HCT116 (cell line): Measurements from ENCODE around the gene HECW1.
"Not testable (repeated sequence)": the region's sequence is repeated elsewhere in the genome, so short reads cannot be mapped to it uniquely, and the experiment has no call there.

Source experiments
- CTCF ChIP-seq, 3 experiments: fragments of 200-600 bp in 1 of 3; sonication (generic) in 1 of 3; IDR thresholded peaks in 2 of 3; conservative IDR thresholded peaks in 1 of 3; 2 replicates each; pipeline ENCODE4 v1.5.1; 2012 to 2017; ENCODE audit warnings: low read depth in 2 of 3, low read length in 2 of 3, antibody characterized with exemption in 1 of 3, borderline replicate concordance in 1 of 3, control low read depth in 1 of 3, mild to moderate bottlenecking in 1 of 3, mixed read lengths in 1 of 3, mixed run types in 1 of 3, moderate library complexity in 1 of 3; ENCODE audit not compliant: insufficient read depth in 1 of 3
- ELF1 ChIP-seq: IDR thresholded peaks from 2 replicates; pipeline ENCODE4 v1.6.1; 2012; ENCODE audit warnings: low read depth, borderline replicate concordance
- EZH2 ChIP-seq: fragments of 200-600 bp; sonication (generic); IDR thresholded peaks from 2 replicates; pipeline ENCODE4 v1.6.1; 2017; ENCODE audit warnings: antibody characterized with exemption, mixed run types
- POLR2A ChIP-seq: IDR thresholded peaks from 2 replicates; pipeline ENCODE4 v1.7.0; 2011; ENCODE audit warnings: borderline replicate concordance; ENCODE audit not compliant: insufficient read depth, insufficient read length; ENCODE audit errors: extremely low read depth

GRCh38 chr7:43137121-43137744, 24.8 kb downstream of the HECW1 start:
- TF ChIP-seq EZH2; CTCF (IDR thresholded peaks at IDR 0.05 in 2 of 3, conservative IDR thresholded peaks at IDR 0.05 in 1 of 3; ENCODE audit: borderline replicate concordance in 1 of 3, insufficient read depth in 1 of 3, low read depth in 2 of 3, low read length in 2 of 3); POLR2A; ELF1: not testable (repeated sequence)
